Activated naive CD8-positive, alpha-beta T cell (primary cell): ENCODE results near the gene PPP1R13L.
A peak's percentile ranks its signal among the peaks of the same experiment; 100 is the strongest.

Source experiments
- H3K27ac Mint-ChIP-seq: one replicate; pipeline ENCODE4 v1.8.0; 2021; ENCODE audit warnings: mixed read lengths
- H3K27me3 Mint-ChIP-seq: one replicate; pipeline ENCODE4 v1.8.0; 2021; ENCODE audit warnings: mixed read lengths
- H3K36me3 Mint-ChIP-seq: one replicate; pipeline ENCODE4 v1.8.0; 2021; ENCODE audit warnings: mixed read lengths
- H3K4me1 Mint-ChIP-seq: one replicate; pipeline ENCODE4 v1.8.0; 2021; ENCODE audit warnings: low read depth, mixed read lengths
- H3K4me3 Mint-ChIP-seq: one replicate; pipeline ENCODE4 v1.8.0; 2021; ENCODE audit warnings: mild to moderate bottlenecking, mixed read lengths
- H3K9me3 Mint-ChIP-seq: one replicate; pipeline ENCODE4 v1.8.0; 2021; ENCODE audit warnings: low read depth, mixed read lengths

Gene PPP1R13L, protein sequence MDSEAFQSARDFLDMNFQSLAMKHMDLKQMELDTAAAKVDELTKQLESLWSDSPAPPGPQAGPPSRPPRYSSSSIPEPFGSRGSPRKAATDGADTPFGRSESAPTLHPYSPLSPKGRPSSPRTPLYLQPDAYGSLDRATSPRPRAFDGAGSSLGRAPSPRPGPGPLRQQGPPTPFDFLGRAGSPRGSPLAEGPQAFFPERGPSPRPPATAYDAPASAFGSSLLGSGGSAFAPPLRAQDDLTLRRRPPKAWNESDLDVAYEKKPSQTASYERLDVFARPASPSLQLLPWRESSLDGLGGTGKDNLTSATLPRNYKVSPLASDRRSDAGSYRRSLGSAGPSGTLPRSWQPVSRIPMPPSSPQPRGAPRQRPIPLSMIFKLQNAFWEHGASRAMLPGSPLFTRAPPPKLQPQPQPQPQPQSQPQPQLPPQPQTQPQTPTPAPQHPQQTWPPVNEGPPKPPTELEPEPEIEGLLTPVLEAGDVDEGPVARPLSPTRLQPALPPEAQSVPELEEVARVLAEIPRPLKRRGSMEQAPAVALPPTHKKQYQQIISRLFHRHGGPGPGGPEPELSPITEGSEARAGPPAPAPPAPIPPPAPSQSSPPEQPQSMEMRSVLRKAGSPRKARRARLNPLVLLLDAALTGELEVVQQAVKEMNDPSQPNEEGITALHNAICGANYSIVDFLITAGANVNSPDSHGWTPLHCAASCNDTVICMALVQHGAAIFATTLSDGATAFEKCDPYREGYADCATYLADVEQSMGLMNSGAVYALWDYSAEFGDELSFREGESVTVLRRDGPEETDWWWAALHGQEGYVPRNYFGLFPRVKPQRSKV

GRCh38 chr19:45404557-45405434 lies at the start of gene PPP1R13L:
Gene PPP1R13L (minus strand): TSS chr19:45405069. CDS start chr19:45398318, 6,751 bp downstream.
- Mint-ChIP-seq H3K4me3 (peak within 1 kb of the TSS; percentile 98), H3K27me3 (peaks cover 13% of the 10 kb centered on the region), H3K9me3 (no peaks in the 10 kb centered on the region), H3K4me1 (peaks cover 33% of the 10 kb centered on the region), H3K27ac (peak within 1 kb of the TSS; percentile 96), H3K36me3 (peaks cover 3% of the 10 kb centered on the region)

DNA sequence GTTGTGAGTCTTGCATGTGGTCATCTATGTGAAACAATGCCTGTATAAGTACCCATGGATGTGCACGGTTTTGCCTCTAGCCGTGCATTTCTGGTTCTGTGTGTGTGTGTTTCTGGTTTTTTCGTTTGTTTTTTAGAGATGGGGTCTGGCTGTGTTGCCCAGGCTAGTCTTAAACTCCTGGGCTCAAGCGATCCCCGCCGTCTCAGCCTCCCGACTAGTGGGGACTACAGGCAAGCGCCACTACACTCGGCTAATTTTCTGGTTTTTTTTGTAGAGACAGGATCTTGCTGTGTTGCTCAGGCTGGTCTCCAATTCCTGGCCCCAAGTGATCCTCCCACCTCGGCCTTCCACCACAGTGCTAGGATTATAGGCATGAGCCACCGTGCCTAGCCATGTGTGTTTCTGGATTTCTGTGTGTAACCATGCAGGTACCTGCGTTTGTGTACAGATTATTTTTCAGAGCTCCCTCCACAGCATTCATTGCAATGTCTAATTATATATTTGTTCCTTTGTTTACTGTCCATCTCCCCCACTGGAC lies 47.0 kb upstream of the PPP1R13L start:
- no peaks in the 10 kb centered on the region for H3K9me3 Mint-ChIP-seq
- peaks cover 2% of the 10 kb centered on the region for H3K36me3 Mint-ChIP-seq
- H3K27me3 Mint-ChIP-seq: no peaks in the 10 kb centered on the region
- H3K4me3 Mint-ChIP-seq: peak overlapping the region; percentile 89
- peaks cover 53% of the 10 kb centered on the region for H3K4me1 Mint-ChIP-seq
- peak overlapping the region; percentile 83 for H3K27ac Mint-ChIP-seq

DNA sequence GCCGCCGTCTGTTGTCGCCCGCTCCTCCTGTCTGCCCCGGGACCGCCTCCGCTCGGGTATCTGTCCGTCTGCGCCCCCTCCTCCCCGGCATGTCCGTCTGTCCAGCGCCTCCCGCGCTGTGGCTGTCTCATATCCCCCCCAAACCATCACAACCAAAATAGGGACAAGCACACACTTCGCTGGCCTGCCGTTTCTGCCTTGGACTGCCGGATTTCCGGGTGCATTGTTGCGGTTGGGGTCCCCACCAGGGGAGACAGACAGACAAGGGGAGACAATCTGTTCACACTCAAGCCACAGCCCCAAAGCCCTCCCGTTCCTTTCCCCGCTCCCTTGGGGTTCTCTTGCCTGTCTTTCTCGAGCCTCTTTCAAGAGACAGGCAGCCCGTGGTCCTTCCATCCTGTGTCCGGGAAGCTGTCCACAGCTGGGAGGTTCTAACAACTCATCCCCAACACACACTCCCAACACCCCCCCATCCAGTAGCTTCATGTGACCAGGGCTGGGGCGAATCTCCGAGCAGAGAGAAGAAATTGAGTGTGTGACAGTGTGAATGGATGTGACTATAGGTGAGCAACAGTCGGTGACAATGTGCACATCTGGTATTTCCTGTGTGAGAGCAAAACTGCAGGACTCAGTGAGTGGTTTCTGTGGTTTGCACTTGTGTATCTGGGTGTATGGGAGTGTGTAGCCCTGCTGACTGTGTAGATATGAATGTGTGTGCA lies 46.4 kb upstream of the PPP1R13L start:
- Mint-ChIP-seq H3K4me1 (peaks cover 52% of the 10 kb centered on the region), H3K4me3 (peak overlapping the region; percentile 89), H3K36me3 (peaks cover 2% of the 10 kb centered on the region), H3K27ac (peak overlapping the region; percentile 83), H3K9me3 (no peaks in the 10 kb centered on the region), H3K27me3 (no peaks in the 10 kb centered on the region)

GRCh38 chr19:45450012-45450333 lies 45.1 kb upstream of the PPP1R13L start:
- Mint-ChIP-seq H3K36me3 (peaks cover 2% of the 10 kb centered on the region), H3K4me3 (peak overlapping the region; percentile 95), H3K4me1 (peaks cover 48% of the 10 kb centered on the region), H3K27ac (peak overlapping the region; percentile 97), H3K27me3 (no peaks in the 10 kb centered on the region), H3K9me3 (no peaks in the 10 kb centered on the region)

- peaks cover 51% of the 10 kb centered on the region for H3K4me1 Mint-ChIP-seq
- H3K27me3 Mint-ChIP-seq: no peaks in the 10 kb centered on the region
- H3K36me3 Mint-ChIP-seq: peaks cover 2% of the 10 kb centered on the region
- H3K4me3 Mint-ChIP-seq: peak overlapping the region; percentile 68
- no peaks in the 10 kb centered on the region for H3K9me3 Mint-ChIP-seq
- no peak overlapping the region for H3K27ac Mint-ChIP-seq
Observed at GRCh38 chr19:45448887-45449299, 44.0 kb upstream of the PPP1R13L start.

DNA sequence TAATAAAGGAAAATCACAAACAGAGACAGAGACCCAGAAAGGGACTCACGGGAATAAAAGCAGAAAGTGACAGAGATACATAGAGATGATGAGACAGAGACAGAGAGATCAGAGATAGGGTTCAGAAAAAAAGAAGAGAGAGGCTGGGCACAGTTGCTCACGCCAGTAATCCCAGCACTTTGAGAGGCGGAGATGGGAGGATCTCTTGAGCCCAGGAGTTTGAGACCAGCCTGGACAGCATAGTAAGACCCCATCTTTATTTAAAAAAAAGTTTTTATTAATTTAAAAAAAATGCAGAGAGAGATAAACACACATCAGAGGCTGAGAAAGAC lies 43.5 kb upstream of the PPP1R13L start:
- Mint-ChIP-seq H3K4me3 (peak overlapping the region; percentile 38), H3K36me3 (peaks cover 2% of the 10 kb centered on the region), H3K27me3 (no peaks in the 10 kb centered on the region), H3K27ac (no peak overlapping the region), H3K4me1 (peaks cover 53% of the 10 kb centered on the region), H3K9me3 (no peaks in the 10 kb centered on the region)

GRCh38 chr19:45446944-45447343 lies 42.1 kb upstream of the PPP1R13L start:
- H3K27ac Mint-ChIP-seq: no peak overlapping the region
- H3K4me1 Mint-ChIP-seq: peaks cover 60% of the 10 kb centered on the region
- no peaks in the 10 kb centered on the region for H3K9me3 Mint-ChIP-seq
- no peaks in the 10 kb centered on the region for H3K27me3 Mint-ChIP-seq
- no peak overlapping the region for H3K4me3 Mint-ChIP-seq
- peaks cover 2% of the 10 kb centered on the region for H3K36me3 Mint-ChIP-seq

DNA sequence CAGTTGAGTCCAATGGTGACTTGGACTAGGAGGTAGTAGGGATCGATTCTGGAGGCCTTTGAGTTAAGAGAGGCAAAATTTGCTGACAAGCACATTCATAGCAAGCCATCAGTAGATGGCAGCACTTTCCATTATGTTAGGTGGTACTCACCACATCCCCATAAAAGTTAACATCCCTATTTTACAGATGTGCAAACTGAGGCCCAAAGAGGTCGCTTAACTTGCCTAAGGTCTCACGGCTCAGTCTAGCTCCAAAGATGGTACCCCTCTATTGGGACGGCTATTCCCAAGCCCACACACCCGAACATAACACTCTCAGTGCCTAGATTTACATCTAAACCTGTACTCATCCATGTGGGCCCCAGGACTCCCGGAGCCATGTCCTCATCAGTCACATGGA lies 41.4 kb upstream of the PPP1R13L start:
- Mint-ChIP-seq H3K36me3 (peaks cover 2% of the 10 kb centered on the region), H3K27ac (no peak overlapping the region), H3K27me3 (no peaks in the 10 kb centered on the region), H3K4me3 (peak overlapping the region; percentile 46), H3K4me1 (peaks cover 54% of the 10 kb centered on the region), H3K9me3 (no peaks in the 10 kb centered on the region)

- Mint-ChIP-seq H3K9me3 (no peaks in the 10 kb centered on the region), H3K27ac (peak overlapping the region; percentile 54), H3K4me3 (peak overlapping the region; percentile 59), H3K27me3 (no peaks in the 10 kb centered on the region), H3K36me3 (peaks cover 2% of the 10 kb centered on the region), H3K4me1 (peaks cover 58% of the 10 kb centered on the region)
Observed at GRCh38 chr19:45445139-45445538, 40.3 kb upstream of the PPP1R13L start.

DNA sequence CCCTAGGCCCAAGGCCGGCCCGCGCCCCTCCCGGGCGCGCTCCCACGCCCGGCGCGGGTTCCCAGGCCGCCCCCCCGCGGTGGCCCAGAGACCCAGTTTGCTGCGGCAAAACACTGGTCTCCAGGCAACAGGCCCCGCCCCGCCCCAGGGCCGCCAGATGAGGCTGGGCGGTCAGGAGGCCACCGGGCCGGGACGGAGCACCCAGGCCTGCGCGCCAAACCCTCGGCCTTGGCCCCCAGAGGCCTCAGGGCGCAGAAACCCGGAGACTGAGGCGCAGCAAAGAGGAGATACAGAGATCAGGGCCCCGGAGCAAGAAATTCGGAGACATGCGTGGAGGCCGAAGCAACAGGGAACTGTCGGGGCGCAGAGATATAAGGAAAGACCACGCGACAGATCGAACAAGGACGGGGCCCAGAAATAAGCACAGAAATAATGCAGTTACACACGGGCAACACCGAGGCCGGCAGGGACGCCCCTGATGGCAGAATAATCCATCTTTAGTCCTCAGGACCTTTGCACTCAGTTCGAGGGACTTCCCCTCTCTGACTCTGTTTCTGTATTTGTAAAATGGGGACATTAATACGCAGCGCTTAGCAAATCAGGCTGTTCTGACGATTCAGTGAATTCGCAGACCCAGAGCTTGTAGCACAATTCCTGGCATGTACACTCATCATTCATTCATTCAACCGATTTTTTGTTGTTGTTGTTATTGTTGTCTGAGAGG lies 39.6 kb upstream of the PPP1R13L start:
- Mint-ChIP-seq H3K27ac (peak overlapping the region; percentile 54), H3K9me3 (no peaks in the 10 kb centered on the region), H3K27me3 (no peaks in the 10 kb centered on the region), H3K4me3 (peak overlapping the region; percentile 59), H3K36me3 (peaks cover 2% of the 10 kb centered on the region), H3K4me1 (peaks cover 54% of the 10 kb centered on the region)

DNA sequence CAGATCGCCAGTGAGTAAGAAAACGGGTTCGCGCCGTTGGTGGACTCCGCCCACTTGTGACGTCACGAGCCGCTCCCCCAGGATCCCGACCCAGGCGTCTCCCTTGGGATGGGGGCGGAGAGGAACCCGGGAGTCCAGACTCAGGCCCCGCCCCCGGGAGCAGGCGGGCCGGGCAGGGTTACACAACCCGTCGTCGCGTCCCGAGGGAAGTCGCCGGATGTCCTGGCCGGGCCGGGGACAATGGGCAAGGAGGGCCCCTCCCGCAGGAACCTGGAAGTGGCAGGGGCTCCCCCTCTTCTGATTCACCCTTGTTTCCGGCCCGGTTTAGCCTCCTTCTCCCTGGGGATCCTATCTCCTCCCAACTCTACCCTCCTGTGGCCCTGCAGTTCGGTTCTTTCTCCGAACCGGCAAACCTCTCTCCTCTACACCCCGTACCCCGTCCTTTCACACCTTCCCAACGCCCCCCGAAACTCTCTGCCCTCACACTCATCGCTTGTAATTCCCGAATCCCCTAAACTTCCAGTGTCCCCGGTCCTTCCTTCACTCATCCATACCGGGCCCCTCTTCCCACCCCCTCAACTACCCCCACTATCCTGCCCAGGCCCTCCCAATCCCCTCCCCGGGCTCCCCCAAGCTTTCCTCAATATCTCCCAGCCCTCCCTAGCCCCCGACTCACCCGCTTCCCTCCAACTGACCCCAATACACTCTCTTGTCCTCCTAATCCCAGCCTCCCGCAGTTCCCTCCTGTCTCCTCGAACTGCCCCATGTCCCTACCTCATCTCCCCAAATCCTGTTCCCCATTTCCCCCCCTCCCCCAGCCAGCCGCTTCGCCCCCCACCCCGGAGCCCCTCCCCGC lies 38.8 kb upstream of the PPP1R13L start:
- H3K27ac Mint-ChIP-seq: no peak overlapping the region
- peak overlapping the region; percentile 88 for H3K4me3 Mint-ChIP-seq
- H3K4me1 Mint-ChIP-seq: peaks cover 49% of the 10 kb centered on the region
- H3K9me3 Mint-ChIP-seq: no peaks in the 10 kb centered on the region
- H3K36me3 Mint-ChIP-seq: peaks cover 2% of the 10 kb centered on the region
- H3K27me3 Mint-ChIP-seq: no peaks in the 10 kb centered on the region

GRCh38 chr19:45442778-45443461 lies 38.1 kb upstream of the PPP1R13L start:
- H3K4me3 Mint-ChIP-seq: peak overlapping the region; percentile 88
- H3K9me3 Mint-ChIP-seq: no peaks in the 10 kb centered on the region
- H3K27ac Mint-ChIP-seq: peak overlapping the region; percentile 66
- no peaks in the 10 kb centered on the region for H3K27me3 Mint-ChIP-seq
- H3K36me3 Mint-ChIP-seq: peaks cover 2% of the 10 kb centered on the region
- peaks cover 45% of the 10 kb centered on the region for H3K4me1 Mint-ChIP-seq
